Epidermal melanocyte (primary cell): ENCODE measurements around the gene CCDC88B.
"Not testable (repeated sequence)": the region's sequence is repeated elsewhere in the genome, so short reads cannot be mapped to it uniquely, and the experiment has no call there.

ENCODE experiments used
- DNase-seq: peaks from one replicate; pipeline ENCODE4 v3.0.0; 2011; ENCODE audit warnings: low spot score; ENCODE audit not compliant: insufficient read length

CCDC88B gene

DNA sequence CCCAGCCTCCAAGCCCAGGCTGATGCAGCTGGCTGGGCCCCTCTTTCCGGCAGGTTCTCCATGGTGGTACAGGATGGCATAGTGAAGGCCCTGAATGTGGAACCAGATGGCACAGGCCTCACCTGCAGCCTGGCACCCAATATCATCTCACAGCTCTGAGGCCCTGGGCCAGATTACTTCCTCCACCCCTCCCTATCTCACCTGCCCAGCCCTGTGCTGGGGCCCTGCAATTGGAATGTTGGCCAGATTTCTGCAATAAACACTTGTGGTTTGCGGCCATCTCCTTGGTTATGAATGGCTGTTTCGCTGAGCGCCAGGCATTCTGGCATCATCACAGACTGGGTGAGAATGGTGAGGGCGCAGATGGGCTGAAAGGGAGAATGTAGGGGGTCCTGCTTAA is 18.5 kb upstream of the CCDC88B start:
- no peak for DNase-seq

DNA sequence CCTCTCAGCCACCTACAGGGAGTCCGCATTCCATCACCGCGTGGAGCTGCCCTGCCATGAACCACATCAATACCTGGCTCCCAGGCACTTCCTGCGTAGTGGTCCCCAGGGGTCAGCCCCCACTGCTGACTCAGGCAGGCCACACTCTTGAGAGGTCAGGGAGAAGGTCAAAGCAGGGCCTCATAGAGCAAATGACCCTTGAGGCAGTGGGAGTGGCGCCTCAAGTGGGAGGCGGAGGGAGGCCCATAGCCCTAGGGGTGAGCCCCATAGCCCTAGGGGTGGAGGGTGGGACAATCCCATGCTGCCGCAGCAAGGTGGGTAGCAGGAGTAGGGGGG is 17.1 kb upstream of the CCDC88B start:
- no peak for DNase-seq

DNA sequence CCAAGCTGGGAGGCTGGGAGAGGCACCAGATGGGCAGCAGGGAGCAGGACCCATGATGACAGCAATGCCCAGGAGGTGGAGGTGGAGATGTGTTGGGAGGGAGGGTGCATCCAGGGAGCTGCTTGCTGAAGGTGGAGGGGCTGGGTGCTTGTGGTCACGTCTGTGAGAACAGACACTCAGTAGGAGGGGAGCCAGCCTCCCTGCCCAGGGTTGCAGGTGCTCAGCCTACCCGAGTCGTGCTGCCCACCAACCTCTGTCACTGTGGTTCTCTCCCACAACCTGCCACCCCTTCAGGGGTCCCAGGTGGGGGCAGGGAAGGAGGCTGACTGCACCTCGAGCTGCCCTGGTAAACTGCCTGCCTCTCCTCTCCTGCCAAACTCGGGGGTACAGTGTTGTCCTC is 16.6 kb upstream of the CCDC88B start:
- DNase-seq: no peak

- DNase-seq: not testable (repeated sequence)
Observed at GRCh38 chr11:64323984-64324383, 16.0 kb upstream of the CCDC88B start.

DNA sequence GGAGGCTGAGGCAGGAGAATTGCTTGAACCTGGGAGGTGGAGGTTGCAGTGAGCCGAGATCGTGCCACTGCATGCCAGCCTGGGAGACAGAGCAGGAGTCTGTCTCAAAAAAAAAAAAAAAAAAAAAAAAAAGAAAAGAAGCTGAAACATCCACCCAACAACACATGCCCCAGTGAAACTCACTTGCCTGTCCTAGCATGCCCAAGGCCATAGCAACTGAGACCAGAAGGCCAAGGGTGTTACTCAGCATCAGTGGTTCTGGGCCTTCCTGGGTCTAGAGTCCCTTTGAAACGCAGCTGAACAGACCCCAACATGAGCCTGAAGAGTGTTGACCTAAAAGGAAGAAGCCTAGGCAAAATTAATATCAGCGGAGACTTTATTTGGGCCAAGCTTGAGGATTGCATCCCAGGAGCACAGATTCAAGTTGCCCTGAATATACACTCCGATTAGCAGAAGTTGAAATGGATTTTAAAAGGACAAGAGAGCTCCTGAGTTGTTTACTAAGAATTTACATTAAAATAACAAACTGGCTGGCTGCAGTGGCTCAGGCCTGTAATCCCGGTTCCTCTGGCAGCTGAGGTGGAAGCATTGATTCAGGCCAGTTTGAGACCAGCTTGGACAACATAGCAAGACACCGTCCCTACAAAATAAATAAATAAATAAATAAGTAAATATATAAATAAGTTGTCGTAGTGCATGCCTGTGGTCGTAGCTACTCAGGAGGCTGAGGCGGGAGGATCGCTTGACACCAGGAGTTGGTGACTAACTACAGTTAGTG is 15.1 kb upstream of the CCDC88B start:
- DNase-seq: no peak

- no peak for DNase-seq
Observed at GRCh38 chr11:64327375-64327774, 12.6 kb upstream of the CCDC88B start.

- no peak for DNase-seq
Observed at GRCh38 chr11:64327993-64328392, 12.0 kb upstream of the CCDC88B start.

GRCh38 chr11:64330888-64331287 is 9.1 kb upstream of the CCDC88B start:
- DNase-seq: no peak

DNA sequence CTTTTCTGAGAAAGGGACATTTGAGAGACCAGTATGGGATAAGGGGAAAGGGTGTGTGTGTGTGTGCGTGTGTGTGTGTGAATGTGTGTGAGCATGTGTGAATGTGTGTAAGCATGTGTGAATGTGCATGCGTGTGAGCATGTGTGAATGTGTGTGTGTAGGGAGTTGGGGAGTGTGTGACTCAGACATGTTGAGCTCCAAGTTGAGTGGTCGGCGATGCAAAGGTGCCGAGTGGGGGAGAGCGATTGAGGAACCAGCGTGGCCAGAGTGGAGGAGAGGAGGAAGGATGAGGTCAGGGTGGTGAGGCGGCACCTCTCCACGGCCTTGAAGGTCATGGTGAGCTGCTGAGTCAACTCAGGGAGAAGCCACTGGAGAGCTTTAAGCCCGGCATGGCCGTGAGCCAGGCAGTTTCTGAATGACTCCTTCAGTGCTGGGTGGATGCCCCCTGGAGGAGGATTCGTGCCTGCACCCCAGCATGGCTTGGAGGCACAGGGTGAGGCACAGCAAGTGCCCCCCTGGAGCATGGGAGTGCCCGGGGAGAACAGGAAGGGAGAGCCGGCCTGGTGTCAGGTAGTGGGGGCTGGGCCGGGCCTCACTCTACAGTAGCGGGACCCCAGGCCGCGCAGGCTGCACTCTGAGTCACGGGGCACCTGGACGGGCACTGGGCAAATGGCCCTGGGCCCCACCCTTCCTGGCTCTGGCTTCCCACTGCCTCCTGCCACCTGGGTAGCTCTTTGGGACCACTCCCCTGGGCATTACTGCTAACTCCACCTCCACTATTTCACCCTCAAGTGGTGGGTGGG is 8.2 kb upstream of the CCDC88B start:
- DNase-seq: no peak

- DNase-seq: no peak
Observed at GRCh38 chr11:64333556-64333955, 6.4 kb upstream of the CCDC88B start.

DNA sequence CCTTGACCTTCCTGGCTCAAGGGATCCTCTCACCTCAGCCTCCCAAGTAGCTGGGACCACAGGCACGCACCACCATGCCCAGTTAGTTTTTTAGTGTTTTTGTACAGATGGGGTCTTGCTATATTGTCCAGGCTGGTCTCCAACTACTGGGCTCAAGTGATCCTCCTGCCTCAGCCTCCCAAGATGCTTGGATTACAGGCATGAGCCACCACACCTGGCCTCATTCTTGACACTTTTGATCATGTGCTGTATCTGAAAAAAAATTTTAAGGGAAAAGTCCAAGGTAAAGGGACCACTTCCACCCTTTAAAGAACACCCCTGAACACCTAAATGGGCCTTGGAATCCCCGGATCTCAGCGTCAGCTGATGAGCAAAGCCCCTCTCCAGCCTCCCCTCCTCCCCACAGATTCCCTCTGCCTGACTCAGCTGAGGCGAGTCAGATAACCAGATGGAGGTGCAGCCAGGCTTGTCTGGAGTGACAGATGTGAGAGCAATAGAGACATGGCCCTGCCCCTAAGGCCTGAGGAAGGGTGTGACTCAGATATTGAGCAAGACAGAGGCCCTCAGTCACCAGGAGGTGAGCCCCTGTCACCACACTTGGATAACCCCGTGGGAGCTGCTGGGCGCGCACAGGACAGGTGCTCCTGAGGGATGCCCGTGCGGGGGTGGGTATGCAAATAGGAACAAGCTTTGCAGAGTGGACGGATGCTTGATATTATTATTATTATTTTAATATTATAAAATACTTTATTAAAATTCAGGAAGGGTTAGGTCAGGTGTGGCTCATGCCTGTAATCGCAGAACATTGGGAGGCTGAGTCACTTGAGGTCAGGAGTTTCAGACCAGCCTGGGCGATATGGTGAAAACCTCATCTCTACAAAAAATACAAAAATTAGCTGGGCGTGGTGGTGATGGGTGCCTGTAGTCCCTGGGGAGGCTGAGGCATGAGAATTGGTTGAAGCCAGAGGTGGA is 5.0 kb upstream of the CCDC88B start:
- no peak for DNase-seq

- no peak for DNase-seq
Observed at GRCh38 chr11:64337538-64338249, 2.3 kb upstream of the CCDC88B start.

DNA sequence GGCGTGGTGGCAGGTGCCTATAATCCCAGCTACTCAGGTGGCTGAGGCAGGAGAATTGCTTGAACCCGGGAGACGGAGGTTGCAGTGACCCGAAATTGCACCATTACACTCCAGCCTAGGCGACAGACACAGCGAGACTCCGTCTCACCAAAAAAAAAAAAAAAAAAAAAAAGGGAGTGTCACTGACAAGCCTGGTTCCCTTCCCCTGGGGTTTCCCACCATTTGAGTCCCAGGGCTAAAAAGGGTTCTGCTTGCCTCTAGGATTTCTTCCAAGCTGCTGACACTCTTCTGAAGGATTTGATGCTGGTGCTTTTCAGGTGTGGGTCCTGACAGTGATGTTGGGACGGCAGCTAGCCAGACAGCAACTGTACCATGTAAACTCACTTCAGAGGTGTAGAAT is 1.3 kb upstream of the CCDC88B start:
- no peak for DNase-seq

DNA sequence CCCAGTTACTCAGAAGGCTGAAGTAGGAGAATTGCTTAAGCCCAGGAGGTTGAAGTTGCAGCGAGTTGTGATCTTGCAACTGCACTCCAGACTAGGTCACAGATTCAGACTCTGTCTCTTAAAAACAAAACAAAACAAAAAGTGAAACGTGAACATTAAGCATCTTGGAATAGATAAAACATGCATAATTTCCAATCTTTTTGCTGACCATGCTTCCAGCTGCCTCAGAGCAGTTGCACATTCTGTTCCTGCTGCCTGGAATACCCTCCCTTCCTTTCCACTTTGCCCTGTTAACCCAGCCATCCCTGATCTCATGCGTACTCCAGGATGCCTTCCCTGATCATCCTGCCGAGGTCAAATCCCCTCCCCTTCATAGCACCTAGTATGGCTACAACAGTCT is 718 bp upstream of the CCDC88B start:
- DNase-seq: no peak

DNA sequence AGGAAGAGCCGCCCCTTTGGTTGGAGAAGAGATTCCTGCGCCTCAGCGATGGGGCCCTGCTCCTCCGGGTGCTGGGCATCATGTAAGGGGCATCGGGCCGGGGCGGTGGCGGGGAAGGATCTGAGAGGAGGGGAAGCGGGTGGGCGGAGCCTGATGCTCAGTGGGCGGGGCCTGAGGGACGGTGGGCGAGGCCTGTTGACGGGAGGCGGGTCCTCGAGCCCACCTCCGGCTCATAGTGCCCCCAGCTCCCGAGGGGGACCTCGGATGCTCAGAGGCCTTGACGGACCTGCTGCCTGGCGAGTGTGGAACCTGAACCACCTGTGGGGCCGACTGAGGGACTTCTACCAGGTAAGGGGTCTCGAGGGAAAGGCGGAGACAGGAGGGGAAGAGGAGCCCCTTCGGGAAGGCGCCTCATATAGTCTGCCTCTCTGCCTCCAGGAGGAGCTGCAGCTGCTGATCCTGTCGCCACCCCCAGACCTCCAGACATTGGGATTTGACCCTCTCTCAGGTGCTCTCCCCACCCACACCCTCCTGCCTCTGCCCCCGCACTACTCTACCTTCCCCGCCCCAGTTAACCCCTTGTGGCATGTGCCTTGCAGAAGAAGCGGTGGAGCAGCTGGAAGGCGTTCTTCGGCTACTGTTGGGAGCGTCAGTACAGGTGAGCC is 799 bp downstream of the CCDC88B start:
- DNase-seq: no peak

DNA sequence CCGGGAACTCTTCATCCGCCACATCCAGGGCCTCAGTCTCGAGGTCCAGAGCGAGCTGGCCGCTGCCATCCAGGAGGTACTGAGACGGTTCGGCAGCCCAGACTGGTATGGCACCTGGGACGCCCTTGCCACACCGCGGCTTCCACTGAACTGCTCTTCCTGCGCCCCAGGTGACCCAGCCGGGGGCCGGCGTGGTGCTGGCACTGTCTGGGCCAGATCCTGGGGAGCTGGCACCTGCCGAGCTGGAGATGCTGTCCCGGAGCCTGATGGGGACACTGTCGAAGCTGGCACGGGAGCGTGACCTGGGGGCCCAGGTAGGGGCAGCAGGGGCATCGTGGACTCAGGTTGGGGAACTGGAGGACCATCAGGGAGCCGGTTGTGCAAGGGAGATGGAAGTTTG is 1.4 kb downstream of the CCDC88B start:
- no peak for DNase-seq

GRCh38 chr11:64341851-64342791 is 2.1 kb downstream of the CCDC88B start:
- DNase-seq: peak; percentile 97

GRCh38 chr11:64342869-64343745 is 3.1 kb downstream of the CCDC88B start:
- no peak for DNase-seq
